GM12892 (cell line): Measurements from ENCODE around the gene MGLL.

Source experiments
- DNase-seq: peaks from one replicate; pipeline ENCODE4 v3.0.0; 2011; ENCODE audit not compliant: insufficient read length
- FAIRE-seq: peaks from 2 replicates; lab custom pipeline; 2011; peaks lifted over from hg19 to GRCh38; lab: Jason Lieb, UNC
- POLR2A ChIP-seq: IDR thresholded peaks from 2 replicates; pipeline ENCODE4 v1.6.1; 2011; ENCODE audit warnings: low read depth, low read length, control low read depth
- POLR2AphosphoS5 ChIP-seq: IDR thresholded peaks from 2 replicates; pipeline ENCODE4 v1.6.1; 2011; ENCODE audit warnings: low read depth, low read length, control low read depth
- TAF1 ChIP-seq: IDR thresholded peaks from 2 replicates; pipeline ENCODE4 v1.6.1; 2011; ENCODE audit warnings: low read depth, mild to moderate bottlenecking, control low read depth, low read length, borderline replicate concordance

MGLL gene

GRCh38 chr3:127673191-127674100 is 148.9 kb downstream of the MGLL start:
- DNase-seq (peak; percentile 46), FAIRE-seq (no peak)
- TF ChIP-seq POLR2AphosphoS5 = no peak
- no peak for TF ChIP-seq POLR2A
- no peak for TF ChIP-seq TAF1

GRCh38 chr3:127672429-127673190 is 149.7 kb downstream of the MGLL start, which contains the start of gene ABTB1:
Gene ABTB1, plus strand, starts transcription at chr3:127672952. Its CDS starts 74 bp downstream, at chr3:127673026.
- DNase-seq (peak; percentile 95), FAIRE-seq (peak; percentile 83)
- TF ChIP-seq TAF1 (peak; percentile 60; the same call in 1 of the 2 replicates), POLR2A (peak; percentile 78), POLR2AphosphoS5 (peak; percentile 58; the same call in 1 of the 2 replicates)

- peak; percentile 46 for FAIRE-seq
- DNase-seq = peak; percentile 64
- TF ChIP-seq POLR2AphosphoS5 (peak; percentile 69; the same call in 1 of the 2 replicates), TAF1 (no peak), POLR2A (peak; percentile 62)
Observed at GRCh38 chr3:127671523-127672428, 150.5 kb downstream of the MGLL start.

GRCh38 chr3:127670761-127671522 is 151.4 kb downstream of the MGLL start:
- no peak for DNase-seq
- TF ChIP-seq TAF1 = no peak
- TF ChIP-seq POLR2A = no peak
- no peak for TF ChIP-seq POLR2AphosphoS5
- no peak for FAIRE-seq

- no peak for FAIRE-seq
- no peak for TF ChIP-seq POLR2AphosphoS5
- no peak for TF ChIP-seq POLR2A
- TF ChIP-seq TAF1 = no peak
Observed at GRCh38 chr3:127670229-127670559, 152.1 kb downstream of the MGLL start.

GRCh38 chr3:127669541-127670228 is 152.6 kb downstream of the MGLL start:
- FAIRE-seq = no peak
- TF ChIP-seq POLR2A = no peak
- no peak for TF ChIP-seq POLR2AphosphoS5
- no peak for TF ChIP-seq TAF1
- no peak for DNase-seq

More at GRCh38 chr3:127670229-127670559, 152.1 kb downstream of the MGLL start:
- DNase-seq = no peak

GRCh38 chr3:127668906-127669305 is 153.4 kb downstream of the MGLL start:
- DNase-seq = no peak
- no peak for FAIRE-seq
- TF ChIP-seq POLR2AphosphoS5 = no peak
- TF ChIP-seq POLR2A = no peak

- DNase-seq (no peak), FAIRE-seq (no peak)
- TF ChIP-seq POLR2AphosphoS5 (no peak), POLR2A (no peak), TAF1 (no peak)
Observed at GRCh38 chr3:127667119-127667681, 155.1 kb downstream of the MGLL start.

GRCh38 chr3:127666676-127667075 is 155.6 kb downstream of the MGLL start:
- TF ChIP-seq TAF1 = no peak
- TF ChIP-seq POLR2A = no peak
- no peak for TF ChIP-seq POLR2AphosphoS5
- DNase-seq (no peak), FAIRE-seq (no peak)
